BE2C (cell line): ENCODE measurements around the gene THSD4.

Source experiments
- DNase-seq: peaks from one replicate; pipeline ENCODE4 v3.0.0-alpha.2; 2020
- H3K27me3 ChIP-seq: fragments of 250-450 bp; sonication (Bioruptor Pico); 2 replicates; pipeline ENCODE4 v1.5.1; 2020; ENCODE audit warnings: mild to moderate bottlenecking
- H3K36me3 ChIP-seq: fragments of 250-450 bp; sonication (Bioruptor Pico); 2 replicates; pipeline ENCODE4 v1.5.1; 2020; ENCODE audit warnings: mild to moderate bottlenecking
- H3K4me1 ChIP-seq: fragments of 250-450 bp; sonication (Bioruptor Pico); 2 replicates; pipeline ENCODE4 v1.5.1; 2020
- H3K4me3 ChIP-seq: 2 replicates; pipeline ENCODE4 v1.5.1; 2011; ENCODE audit warnings: low read depth, low read length
- H3K9me3 ChIP-seq: fragments of 250-450 bp; sonication (Bioruptor Pico); 2 replicates; pipeline ENCODE4 v1.5.1; 2020
- TF ChIP-seq, protein P1 (sequence below): IDR thresholded peaks from 2 replicates; pipeline ENCODE4 v1.5.1; 2012; ENCODE audit warnings: mild to moderate bottlenecking, low read depth, low read length

The THSD4 gene

DNA sequence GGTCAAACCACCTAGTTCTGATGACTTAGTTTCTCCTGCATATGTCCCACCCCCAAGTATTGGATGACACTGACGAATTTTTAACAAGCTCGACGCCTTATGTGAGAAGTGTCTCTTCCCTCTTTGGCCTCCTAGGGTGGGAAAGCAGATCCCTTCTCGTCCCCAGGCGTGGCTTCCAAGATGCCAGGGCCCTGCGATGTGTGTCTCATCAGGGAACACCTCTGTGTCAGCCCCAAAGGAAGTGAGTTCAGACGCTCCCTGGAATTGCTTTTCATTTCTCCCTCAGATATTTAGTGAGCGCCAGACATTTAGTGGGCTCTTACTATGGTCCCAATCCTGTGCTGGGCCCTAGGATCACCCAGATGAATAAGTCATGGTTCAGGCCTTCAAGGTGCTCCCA, 482.4 kb downstream of the THSD4 start:
- Histone ChIP-seq H3K4me3 (no peak overlapping the region), H3K27me3 (peaks cover 14% of the 10 kb centered on the region), H3K9me3 (no peaks in the 10 kb centered on the region), H3K4me1 (no peaks in the 10 kb centered on the region), H3K36me3 (no peaks in the 10 kb centered on the region)
- TF ChIP-seq, protein P1, sequence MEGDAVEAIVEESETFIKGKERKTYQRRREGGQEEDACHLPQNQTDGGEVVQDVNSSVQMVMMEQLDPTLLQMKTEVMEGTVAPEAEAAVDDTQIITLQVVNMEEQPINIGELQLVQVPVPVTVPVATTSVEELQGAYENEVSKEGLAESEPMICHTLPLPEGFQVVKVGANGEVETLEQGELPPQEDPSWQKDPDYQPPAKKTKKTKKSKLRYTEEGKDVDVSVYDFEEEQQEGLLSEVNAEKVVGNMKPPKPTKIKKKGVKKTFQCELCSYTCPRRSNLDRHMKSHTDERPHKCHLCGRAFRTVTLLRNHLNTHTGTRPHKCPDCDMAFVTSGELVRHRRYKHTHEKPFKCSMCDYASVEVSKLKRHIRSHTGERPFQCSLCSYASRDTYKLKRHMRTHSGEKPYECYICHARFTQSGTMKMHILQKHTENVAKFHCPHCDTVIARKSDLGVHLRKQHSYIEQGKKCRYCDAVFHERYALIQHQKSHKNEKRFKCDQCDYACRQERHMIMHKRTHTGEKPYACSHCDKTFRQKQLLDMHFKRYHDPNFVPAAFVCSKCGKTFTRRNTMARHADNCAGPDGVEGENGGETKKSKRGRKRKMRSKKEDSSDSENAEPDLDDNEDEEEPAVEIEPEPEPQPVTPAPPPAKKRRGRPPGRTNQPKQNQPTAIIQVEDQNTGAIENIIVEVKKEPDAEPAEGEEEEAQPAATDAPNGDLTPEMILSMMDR, result no peak
- DNase-seq, result no peak

DNA sequence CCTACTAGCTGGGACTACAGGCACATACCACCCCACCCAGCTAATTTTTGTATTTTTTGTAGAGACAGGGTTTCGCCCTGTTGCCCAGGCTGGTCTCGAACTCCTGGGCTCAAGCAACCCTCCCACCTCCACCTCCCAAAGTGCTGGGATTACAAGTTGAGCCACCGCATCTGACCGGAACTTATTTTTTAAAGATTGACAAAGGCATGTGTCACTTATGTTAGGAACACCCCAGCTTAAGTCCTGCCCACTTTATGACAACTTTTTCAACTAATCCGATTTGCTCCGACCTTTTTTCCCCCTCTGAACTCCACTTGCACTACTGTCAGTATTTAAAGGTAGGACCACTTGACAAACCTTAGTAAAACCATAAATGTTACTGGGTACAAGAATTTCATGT, 483.5 kb downstream of the THSD4 start:
- no peaks in the 10 kb centered on the region for H3K36me3 ChIP-seq
- DNase-seq, result no peak
- H3K4me1 ChIP-seq, result no peaks in the 10 kb centered on the region
- no peak overlapping the region for H3K4me3 ChIP-seq
- TF ChIP-seq, protein P1, result no peak
- H3K9me3 ChIP-seq, result no peaks in the 10 kb centered on the region
- H3K27me3 ChIP-seq, result peaks cover 14% of the 10 kb centered on the region

DNA sequence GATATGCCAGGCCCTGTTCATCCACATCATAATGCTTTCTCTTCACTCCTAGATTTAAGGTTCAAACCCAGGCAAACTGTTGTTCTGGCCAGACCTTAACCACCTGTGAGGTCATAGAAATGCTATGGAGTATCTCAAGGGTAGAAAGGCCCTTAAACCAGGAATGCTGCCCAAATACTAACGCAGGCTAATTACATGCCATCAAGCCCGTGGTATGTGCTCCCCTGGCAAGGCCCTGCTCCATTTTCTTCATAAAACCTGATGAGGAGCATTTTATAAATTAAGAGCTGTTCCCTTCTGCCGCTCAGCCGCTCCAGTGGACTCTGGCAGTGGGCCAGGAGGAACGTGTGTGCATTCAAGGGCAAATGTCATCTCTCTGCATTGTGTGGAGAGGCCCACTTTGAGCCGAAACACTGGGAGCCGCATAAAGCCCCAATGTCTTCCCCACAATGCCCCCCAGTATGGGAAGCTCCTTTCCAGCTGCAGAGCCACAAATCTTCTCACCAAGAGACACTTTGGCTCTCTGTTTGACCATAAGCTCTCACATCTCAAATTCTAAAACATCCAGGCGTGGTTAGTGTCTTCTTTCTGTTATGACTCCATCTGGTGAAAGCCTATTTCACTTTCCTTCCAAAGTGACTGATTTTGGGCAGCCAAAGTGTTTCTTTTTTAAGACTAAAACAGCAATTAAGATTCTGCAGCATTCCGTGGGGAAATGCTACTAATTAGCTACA, 484.3 kb downstream of the THSD4 start:
- H3K4me3 ChIP-seq, result no peak overlapping the region
- peaks cover 14% of the 10 kb centered on the region for H3K27me3 ChIP-seq
- TF ChIP-seq, protein P1, result no peak
- no peaks in the 10 kb centered on the region for H3K36me3 ChIP-seq
- DNase-seq, result no peak
- H3K4me1 ChIP-seq, result no peaks in the 10 kb centered on the region
- no peaks in the 10 kb centered on the region for H3K9me3 ChIP-seq

DNA sequence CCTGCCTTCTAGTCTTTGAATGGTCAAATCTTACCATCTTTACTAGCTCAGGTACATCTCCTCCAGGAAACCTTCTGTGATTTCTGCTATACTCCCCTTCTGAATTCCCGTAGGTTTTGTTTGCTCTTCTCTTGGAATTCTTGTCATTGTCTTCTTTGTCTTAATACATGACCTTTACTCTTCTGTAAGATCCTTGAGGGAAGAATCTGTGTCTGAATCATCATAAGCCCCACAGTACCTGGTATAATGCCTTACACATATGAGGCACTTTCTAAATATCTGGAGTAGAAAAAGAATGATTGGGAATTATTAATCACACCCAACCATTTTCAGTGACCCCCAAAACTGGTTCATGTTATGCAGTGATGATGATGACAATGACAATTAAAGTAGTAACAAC, 485.0 kb downstream of the THSD4 start:
- Histone ChIP-seq H3K27me3 (peaks cover 14% of the 10 kb centered on the region), H3K9me3 (no peaks in the 10 kb centered on the region), H3K4me3 (no peak overlapping the region), H3K36me3 (no peaks in the 10 kb centered on the region), H3K4me1 (no peaks in the 10 kb centered on the region)
- TF ChIP-seq, protein P1, result no peak
- DNase-seq, result no peak

DNA sequence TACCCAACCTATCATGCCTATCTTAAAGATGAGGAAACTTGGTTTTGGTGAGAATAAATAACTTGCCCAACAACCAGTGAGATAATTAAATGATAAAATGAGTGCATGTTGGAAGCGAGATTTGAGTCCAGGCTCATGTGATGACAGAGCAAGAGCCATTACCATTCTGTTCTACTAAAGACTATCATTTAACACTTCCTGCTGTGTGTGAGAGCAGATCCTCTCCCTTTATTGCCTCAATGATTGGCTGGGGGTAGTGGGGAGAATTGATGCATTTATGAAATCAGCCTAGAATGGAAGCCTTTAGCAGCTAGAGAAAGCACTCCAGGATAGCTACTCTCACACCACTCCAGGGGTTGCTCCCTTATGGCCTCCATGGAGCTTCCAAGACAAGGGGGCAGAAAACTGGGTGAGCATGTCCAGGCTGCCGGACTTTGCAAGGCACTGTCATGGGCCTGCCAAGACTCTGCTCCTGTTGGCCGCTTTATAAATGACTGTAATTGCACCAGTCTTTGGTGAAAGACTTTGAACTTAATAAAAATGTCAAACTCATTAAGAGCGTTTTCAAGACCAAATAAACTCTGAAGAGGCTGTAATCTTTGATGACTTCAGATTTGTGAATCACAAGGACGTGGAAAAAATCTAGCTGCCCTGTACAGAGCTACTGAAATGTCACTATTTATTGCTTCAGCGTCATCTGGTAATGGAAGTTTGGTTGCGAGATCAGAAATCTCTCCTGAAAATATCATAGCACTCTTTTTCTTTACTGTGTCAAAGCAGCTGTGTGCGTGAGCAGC, 486.0 kb downstream of the THSD4 start:
- H3K4me3 ChIP-seq, result no peak overlapping the region
- no peak for DNase-seq
- TF ChIP-seq, protein P1, result no peak
- H3K36me3 ChIP-seq, result no peaks in the 10 kb centered on the region
- no peaks in the 10 kb centered on the region for H3K9me3 ChIP-seq
- H3K4me1 ChIP-seq, result no peaks in the 10 kb centered on the region
- H3K27me3 ChIP-seq, result peaks cover 14% of the 10 kb centered on the region

DNA sequence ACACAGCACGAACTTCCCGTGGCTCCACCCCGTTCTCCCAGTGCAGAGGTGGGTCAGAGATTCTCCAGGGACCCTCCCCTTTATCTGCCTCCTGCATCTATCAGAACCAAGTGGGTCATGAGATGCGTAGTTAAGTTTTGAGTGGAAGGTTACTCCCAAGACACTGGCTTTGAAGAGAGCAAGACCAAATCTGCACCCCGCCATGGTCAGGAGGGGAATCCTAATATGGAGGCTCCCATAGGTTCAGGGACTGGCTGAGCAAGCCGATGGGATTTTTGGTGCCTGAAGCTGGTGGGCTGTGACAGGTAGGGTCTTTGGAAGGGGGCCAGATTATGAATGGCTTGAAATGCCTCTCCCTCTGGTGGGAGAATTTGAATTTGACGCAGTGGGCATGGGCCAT, 488.1 kb downstream of the THSD4 start:
- DNase-seq, result no peak
- TF ChIP-seq, protein P1, result no peak
- Histone ChIP-seq H3K4me3 (no peak overlapping the region), H3K4me1 (no peaks in the 10 kb centered on the region), H3K27me3 (peaks cover 3% of the 10 kb centered on the region), H3K9me3 (no peaks in the 10 kb centered on the region), H3K36me3 (no peaks in the 10 kb centered on the region)
